KMS-11 (cell line): ENCODE measurements around the gene SSBP3.

ENCODE experiments used
- H2AFZ ChIP-seq: fragments of 200-600 bp; sonication (generic); 2 replicates; pipeline ENCODE4 v1.6.1; 2016; ENCODE audit warnings: antibody characterized with exemption, mixed run types, low read depth
- H3K27ac ChIP-seq: fragments of 200-600 bp; sonication (generic); 2 replicates; pipeline ENCODE4 v1.6.1; 2016; ENCODE audit warnings: mild to moderate bottlenecking, mixed run types
- H3K27me3 ChIP-seq: fragments of 200-600 bp; sonication (generic); 2 replicates; pipeline ENCODE4 v1.6.1; 2017; ENCODE audit warnings: mild to moderate bottlenecking, low read depth, mixed run types, moderate library complexity; ENCODE audit not compliant: insufficient read depth
- H3K36me3 ChIP-seq: fragments of 200-600 bp; sonication (generic); 2 replicates; pipeline ENCODE4 v1.6.1; 2017; ENCODE audit warnings: mild to moderate bottlenecking, mixed run types; ENCODE audit not compliant: insufficient read depth
- H3K4me1 ChIP-seq: fragments of 200-600 bp; sonication (generic); 2 replicates; pipeline ENCODE4 v1.6.1; 2016; ENCODE audit warnings: mild to moderate bottlenecking, low read depth, mixed run types; ENCODE audit not compliant: poor library complexity, severe bottlenecking
- H3K4me2 ChIP-seq: fragments of 200-600 bp; sonication (generic); 2 replicates; pipeline ENCODE4 v1.7.0; 2016; ENCODE audit warnings: mild to moderate bottlenecking, mixed run types
- H3K4me3 ChIP-seq: fragments of 200-600 bp; sonication (generic); IDR thresholded peaks from 2 replicates; pipeline ENCODE4 v1.6.1; 2017; ENCODE audit warnings: low read depth, low read length, mixed read lengths; ENCODE audit not compliant: insufficient read depth
- H3K79me2 ChIP-seq: fragments of 200-600 bp; sonication (generic); 2 replicates; pipeline ENCODE4 v1.6.1; 2016; ENCODE audit warnings: low read depth, mixed run types; ENCODE audit not compliant: insufficient read depth
- H3K9ac ChIP-seq: fragments of 200-600 bp; sonication (generic); 2 replicates; pipeline ENCODE4 v1.6.1; 2016; ENCODE audit warnings: mild to moderate bottlenecking, mixed run types
- H4K20me1 ChIP-seq: fragments of 200-600 bp; sonication (generic); 2 replicates; pipeline ENCODE4 v1.6.1; 2016; ENCODE audit warnings: mild to moderate bottlenecking, mixed run types; ENCODE audit not compliant: insufficient read depth
- TF ChIP-seq, protein P1 (sequence below): fragments of 200-600 bp; sonication (generic); conservative IDR thresholded peaks from 2 replicates; pipeline ENCODE4 v1.6.1; 2017; ENCODE audit warnings: low read depth, mild to moderate bottlenecking, antibody characterized with exemption, low read length, moderate library complexity, mixed read lengths

Gene SSBP3

DNA sequence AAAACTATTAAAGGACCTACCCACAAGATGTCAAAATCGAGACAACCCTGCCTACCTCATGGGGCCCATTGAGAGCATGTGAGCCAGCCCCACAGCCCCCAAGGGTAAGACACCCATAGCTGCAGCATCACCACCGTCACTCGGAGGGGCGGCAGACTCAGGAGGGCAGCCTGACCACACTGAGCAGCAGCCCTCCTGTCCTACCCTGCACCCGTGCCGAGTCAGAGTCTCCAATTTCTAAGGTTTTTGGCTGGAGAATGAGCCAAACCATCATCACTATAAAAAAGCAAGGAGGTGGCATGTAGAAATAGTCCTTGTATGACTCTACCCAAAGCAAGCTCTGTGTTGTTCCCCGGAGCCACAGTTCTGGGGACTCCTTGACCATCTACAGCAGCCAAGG lies 94.7 kb downstream of the SSBP3 start:
- Histone ChIP-seq H3K27ac (no peak overlapping the region), H3K4me1 (no peaks in the 10 kb centered on the region), H3K79me2 (no peaks in the 10 kb centered on the region), H3K4me2 (no peak overlapping the region), H3K36me3 (no peaks in the 10 kb centered on the region), H2AFZ (no peak overlapping the region), H3K9ac (no peak overlapping the region), H3K4me3 (no peak overlapping the region), H4K20me1 (no peaks in the 10 kb centered on the region), H3K27me3 (no peaks in the 10 kb centered on the region)
- TF ChIP-seq, protein P1, sequence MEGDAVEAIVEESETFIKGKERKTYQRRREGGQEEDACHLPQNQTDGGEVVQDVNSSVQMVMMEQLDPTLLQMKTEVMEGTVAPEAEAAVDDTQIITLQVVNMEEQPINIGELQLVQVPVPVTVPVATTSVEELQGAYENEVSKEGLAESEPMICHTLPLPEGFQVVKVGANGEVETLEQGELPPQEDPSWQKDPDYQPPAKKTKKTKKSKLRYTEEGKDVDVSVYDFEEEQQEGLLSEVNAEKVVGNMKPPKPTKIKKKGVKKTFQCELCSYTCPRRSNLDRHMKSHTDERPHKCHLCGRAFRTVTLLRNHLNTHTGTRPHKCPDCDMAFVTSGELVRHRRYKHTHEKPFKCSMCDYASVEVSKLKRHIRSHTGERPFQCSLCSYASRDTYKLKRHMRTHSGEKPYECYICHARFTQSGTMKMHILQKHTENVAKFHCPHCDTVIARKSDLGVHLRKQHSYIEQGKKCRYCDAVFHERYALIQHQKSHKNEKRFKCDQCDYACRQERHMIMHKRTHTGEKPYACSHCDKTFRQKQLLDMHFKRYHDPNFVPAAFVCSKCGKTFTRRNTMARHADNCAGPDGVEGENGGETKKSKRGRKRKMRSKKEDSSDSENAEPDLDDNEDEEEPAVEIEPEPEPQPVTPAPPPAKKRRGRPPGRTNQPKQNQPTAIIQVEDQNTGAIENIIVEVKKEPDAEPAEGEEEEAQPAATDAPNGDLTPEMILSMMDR, result no peak

DNA sequence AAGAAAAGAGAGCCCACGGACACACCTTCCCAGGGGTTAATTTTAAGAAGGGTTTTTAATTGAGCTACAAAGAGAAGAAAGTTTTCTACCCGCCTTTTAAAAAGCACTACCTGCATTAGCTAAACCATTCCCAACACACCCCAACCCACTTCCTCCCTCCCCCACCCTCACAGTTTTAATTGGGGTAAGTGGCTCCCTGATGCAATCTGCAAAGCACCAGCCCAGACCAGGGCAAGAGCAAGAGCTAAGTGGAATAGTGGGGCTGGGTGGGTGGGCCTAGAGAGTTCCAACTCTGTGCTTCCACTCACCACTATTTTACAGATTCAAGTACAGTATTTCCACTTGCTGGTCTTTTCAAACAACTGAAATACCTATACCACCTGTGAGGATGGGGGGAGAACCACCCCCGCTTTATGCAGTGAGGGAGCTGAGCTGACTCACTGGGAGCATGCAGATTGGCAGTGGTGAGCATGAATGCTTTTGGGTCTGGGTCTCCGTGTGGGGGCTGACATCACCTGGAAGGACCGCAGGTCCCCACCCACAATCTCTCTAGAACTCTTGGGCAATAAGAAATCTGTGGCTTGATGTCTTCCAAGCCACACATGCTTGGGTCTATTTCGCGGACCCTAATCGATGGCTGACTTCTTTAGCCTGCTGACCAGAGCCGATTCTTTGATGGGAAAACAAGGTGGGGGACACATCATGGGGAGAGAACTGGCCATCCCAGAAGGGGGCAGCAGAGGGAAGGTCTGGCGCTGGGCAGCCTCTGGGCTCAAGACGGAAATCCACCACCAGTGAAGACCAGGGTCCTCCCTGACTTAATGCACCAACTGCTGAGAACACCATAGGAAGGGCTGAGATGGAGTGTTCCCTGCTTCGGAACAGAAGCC lies 95.5 kb downstream of the SSBP3 start:
- no peaks in the 10 kb centered on the region for H3K27me3 ChIP-seq
- H3K4me1 ChIP-seq, result no peaks in the 10 kb centered on the region
- no peaks in the 10 kb centered on the region for H3K36me3 ChIP-seq
- 0 out of 2 replicates have a peak, but pooled peaks cover 3% of the 10 kb centered on the region for H3K79me2 ChIP-seq
- TF ChIP-seq, protein P1, result peak; percentile 31; the same call in 1 of the 2 replicates
- no peak overlapping the region for H3K27ac ChIP-seq
- no peak overlapping the region for H3K4me2 ChIP-seq
- H4K20me1 ChIP-seq, result no peaks in the 10 kb centered on the region
- H3K4me3 ChIP-seq, result no peak overlapping the region
- no peak overlapping the region for H3K9ac ChIP-seq
- H2AFZ ChIP-seq, result no peak overlapping the region

DNA sequence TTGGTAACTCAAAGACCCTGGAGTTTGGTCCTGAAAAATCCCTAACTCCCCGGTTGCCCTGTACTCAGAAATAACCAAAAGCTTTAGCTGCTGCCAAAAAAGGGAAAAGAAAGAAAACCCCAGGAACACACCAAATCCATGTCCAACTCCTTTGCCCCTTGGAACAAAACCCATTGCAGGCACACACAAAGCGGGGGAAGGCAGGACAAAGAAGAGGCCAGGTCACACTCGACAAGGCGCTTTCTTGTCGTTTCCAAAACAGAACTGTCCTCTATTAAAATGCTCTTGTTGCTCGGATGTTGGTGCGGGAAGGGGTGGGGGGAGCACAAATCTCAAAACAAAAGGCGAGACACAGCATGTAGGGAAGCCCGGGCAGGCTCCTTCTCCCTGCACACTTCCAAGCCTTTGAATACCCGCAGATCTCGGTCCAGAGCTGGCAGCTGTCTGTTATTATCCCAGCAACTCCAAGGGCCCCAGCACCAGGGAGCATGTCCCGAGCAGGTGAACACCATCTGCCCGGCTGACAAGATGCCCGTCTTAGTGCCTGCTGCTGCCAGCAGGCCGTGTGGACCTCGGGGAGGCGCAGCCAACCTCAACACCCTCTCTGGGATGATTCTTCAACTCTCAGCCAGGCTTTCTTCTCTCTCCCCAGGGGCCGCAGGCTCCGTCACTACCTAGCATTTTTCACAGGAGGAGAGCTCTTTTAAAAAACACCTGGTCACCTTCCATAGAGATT lies 96.4 kb downstream of the SSBP3 start:
- Histone ChIP-seq H3K4me3 (no peak overlapping the region), H3K79me2 (0 out of 2 replicates have a peak, but pooled peaks cover 3% of the 10 kb centered on the region), H3K27me3 (no peaks in the 10 kb centered on the region), H4K20me1 (no peaks in the 10 kb centered on the region), H3K9ac (no peak overlapping the region), H3K36me3 (no peaks in the 10 kb centered on the region), H3K4me1 (no peaks in the 10 kb centered on the region), H3K27ac (no peak overlapping the region), H2AFZ (no peak overlapping the region), H3K4me2 (no peak overlapping the region)
- TF ChIP-seq, protein P1, result no peak

DNA sequence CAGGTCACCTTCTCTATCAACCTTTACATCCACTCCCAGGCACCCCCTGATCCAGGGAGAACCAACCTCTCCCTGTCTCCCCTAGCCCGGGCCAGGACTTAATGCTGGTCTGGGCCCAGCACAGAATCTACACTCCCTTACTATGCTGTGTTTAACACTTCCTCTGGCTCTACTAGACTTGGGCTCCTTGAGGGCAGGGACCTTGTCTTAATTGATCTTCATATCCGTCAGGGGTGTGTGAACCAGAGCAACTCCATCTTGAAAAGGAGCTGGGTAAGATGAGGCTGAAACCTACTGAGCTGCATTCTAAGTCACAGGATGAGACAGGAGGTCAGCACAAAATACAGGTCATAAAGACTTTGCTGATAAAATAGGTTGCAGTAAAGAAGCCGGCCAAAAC lies 98.9 kb downstream of the SSBP3 start:
- Histone ChIP-seq H3K4me3 (no peak overlapping the region), H3K4me2 (no peak overlapping the region), H4K20me1 (no peaks in the 10 kb centered on the region), H2AFZ (no peak overlapping the region), H3K4me1 (no peaks in the 10 kb centered on the region), H3K9ac (no peak overlapping the region), H3K79me2 (peaks cover 6% of the 10 kb centered on the region; the same call in 1 of the 2 replicates), H3K27me3 (no peaks in the 10 kb centered on the region), H3K36me3 (no peaks in the 10 kb centered on the region), H3K27ac (no peak overlapping the region)
- TF ChIP-seq, protein P1, result no peak
